ENCODE results near the gene TSPAN18.

TSPAN18 gene

DNA sequence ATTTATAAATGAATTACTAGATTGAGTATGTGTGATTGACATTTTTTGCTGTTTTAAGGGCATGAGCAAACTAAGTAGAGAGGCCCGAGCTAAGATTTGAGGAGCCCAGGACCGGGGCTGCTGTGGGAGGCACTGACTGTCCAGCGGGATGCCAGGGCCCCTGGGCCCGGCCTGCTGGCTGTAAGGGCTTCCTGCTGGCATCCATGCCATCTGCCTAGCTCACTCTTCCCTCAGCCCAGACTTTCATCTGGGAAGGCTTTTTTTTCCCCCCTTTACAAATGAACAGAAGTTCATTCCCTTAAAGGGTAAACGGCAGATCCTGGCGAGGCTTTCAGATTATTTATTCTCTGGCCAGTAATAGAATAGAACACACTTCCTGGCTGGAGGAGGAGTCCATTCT, 239.9 kb downstream of the TSPAN18 start:
- Mint-ChIP-seq H3K4me1 (ENCODE audit: low read depth) (peaks cover 18% of the 10 kb centered on the region), H3K4me3 (no peak overlapping the region), H3K27me3 (no peaks in the 10 kb centered on the region), H3K9me3 (no peaks in the 10 kb centered on the region), H3K27ac (no peak overlapping the region), H3K36me3 (ENCODE audit: low read depth) (no peaks in the 10 kb centered on the region)
- intact Hi-C loops (cut with micrococcal nuclease) = no loop called here

DNA sequence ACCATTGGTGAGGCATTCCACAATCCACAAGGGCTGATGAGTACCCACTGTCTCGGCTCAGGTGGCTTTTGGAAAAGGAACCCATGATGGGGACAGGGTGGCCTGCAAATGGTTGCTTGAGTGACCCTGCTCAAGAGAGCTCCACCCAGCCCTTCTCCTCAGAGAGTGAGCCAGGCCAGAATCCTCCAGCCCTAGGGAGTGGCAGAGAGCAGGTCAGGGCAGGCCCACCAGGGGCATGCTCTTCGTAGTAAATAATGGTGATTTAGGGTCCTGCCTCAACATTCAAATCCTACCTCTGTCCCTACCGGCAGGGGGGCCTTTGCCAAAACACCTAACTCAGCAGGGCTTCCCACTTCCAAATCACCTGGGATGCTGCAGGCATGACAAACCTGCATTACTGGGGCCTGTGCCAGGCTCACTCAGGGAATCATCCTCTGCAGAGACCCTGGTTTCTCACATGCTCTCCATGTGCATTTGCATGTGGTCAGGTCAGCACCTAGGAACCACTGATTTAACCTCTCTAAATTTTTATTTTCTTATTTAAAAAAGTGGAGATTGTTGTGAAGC, 241.3 kb downstream of the TSPAN18 start:
- Mint-ChIP-seq H3K36me3 (ENCODE audit: low read depth) (no peaks in the 10 kb centered on the region), H3K4me3 (no peak overlapping the region), H3K9me3 (no peaks in the 10 kb centered on the region), H3K27me3 (no peaks in the 10 kb centered on the region), H3K4me1 (ENCODE audit: low read depth) (peaks cover 18% of the 10 kb centered on the region), H3K27ac (no peak overlapping the region)
- intact Hi-C loops (cut with micrococcal nuclease) = no loop called here

DNA sequence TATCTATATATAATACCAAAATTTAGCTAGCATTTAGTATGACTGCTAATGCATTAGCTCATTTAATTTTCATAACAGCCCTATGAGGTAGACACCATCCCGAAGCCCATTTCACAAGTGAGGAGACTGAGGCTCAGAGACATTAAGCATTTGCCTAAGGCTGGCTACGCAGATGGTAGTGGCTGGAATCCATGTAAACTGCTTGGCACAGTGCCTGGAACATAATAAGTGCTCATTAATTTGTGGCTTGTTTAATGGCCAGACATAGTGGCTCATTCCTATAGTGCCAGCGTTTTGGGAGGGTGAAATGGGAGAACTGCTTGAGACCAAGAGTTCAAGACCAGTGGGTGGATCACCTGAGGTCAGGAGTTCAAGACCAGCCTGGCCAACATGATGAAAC, 241.7 kb downstream of the TSPAN18 start:
- Mint-ChIP-seq H3K27ac (no peak overlapping the region), H3K4me3 (no peak overlapping the region), H3K4me1 (ENCODE audit: low read depth) (peaks cover 18% of the 10 kb centered on the region), H3K27me3 (no peaks in the 10 kb centered on the region), H3K36me3 (ENCODE audit: low read depth) (no peaks in the 10 kb centered on the region), H3K9me3 (no peaks in the 10 kb centered on the region)
- intact Hi-C loops (cut with micrococcal nuclease) = no loop called here

DNA sequence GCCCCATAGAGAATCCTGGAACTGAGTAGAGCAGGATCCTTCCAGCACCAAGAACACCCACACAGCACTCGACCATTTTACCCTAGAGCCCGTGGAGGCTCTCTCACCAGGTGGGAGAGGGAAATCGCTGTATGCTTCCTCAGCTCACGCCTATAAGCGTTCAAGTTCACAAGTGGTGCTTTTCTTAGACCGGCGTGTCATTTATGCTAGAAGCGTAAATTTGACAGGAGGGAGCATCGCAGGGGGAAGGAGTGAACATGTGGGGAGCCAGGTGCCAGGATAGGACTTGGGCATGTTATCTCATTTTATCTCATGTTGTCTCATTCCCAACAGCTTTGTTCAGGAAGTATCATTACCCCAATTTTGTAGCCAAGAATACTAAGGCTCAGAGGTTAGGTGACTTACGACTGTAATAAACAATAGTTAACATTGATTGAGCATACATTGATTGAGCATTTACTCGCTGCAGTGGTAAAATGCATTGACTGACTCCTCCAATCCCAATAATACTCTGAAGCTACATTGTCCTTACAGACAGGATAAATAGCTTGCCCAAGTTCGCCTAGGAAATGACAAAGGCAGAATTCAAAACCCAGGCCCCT, 243.0 kb downstream of the TSPAN18 start:
- H3K4me1 Mint-ChIP-seq (ENCODE audit: low read depth) = peaks cover 18% of the 10 kb centered on the region
- no peaks in the 10 kb centered on the region for H3K27me3 Mint-ChIP-seq
- no peaks in the 10 kb centered on the region for H3K36me3 Mint-ChIP-seq (ENCODE audit: low read depth)
- H3K27ac Mint-ChIP-seq = no peak overlapping the region
- intact Hi-C loops (cut with micrococcal nuclease) = no loop called here
- H3K4me3 Mint-ChIP-seq = no peak overlapping the region
- H3K9me3 Mint-ChIP-seq = no peaks in the 10 kb centered on the region

DNA sequence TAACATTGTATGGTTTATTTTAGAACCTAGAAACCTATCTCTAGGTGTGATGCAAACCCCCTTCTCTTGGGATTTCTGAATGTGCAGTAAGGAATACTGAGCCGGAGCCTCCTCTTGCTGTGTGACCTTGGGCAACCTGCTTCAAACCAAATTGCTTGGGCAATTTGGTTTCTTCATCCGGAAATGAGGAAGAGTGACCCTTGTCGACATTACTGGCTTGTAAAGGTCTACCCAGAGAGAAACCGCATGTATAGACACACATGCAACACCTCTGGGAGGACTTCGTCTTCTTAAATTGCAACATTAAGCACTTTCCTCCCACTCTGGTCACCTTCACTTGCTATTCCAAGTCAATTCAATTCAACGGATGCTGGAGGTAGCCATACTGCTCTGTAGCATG, 243.5 kb downstream of the TSPAN18 start:
- intact Hi-C loops (cut with micrococcal nuclease) = no loop called here
- no peaks in the 10 kb centered on the region for H3K9me3 Mint-ChIP-seq

DNA sequence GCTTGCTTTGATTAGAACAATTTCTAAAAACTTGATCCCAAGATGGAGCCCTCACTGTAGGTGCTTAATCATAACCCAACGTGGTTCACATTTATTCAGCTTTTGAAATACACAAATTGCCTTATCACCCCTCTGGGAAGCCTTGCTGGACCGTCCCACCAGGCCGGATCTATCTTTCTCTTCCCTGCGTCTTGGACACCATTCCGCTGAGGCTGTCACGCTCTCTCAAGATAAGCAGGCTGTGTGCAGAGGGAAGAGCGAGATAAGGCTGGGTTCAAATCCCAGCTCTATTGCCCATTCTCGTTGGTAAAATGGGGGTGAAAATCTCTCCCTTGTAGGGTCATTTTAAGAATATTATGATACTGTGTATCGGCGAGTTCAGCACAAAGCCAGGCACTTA, 244.4 kb downstream of the TSPAN18 start:
- peaks cover 18% of the 10 kb centered on the region for H3K4me1 Mint-ChIP-seq (ENCODE audit: low read depth)
- no peak overlapping the region for H3K27ac Mint-ChIP-seq
- intact Hi-C loops (cut with micrococcal nuclease) = no loop called here
- no peaks in the 10 kb centered on the region for H3K9me3 Mint-ChIP-seq
- H3K36me3 Mint-ChIP-seq (ENCODE audit: low read depth) = no peaks in the 10 kb centered on the region
- H3K4me3 Mint-ChIP-seq = no peak overlapping the region
- no peaks in the 10 kb centered on the region for H3K27me3 Mint-ChIP-seq

More for the DNA sequence above, 243.5 kb downstream of the TSPAN18 start:
- H3K27me3 Mint-ChIP-seq = no peaks in the 10 kb centered on the region
- H3K4me3 Mint-ChIP-seq = no peak overlapping the region
- H3K27ac Mint-ChIP-seq = no peak overlapping the region
- no peaks in the 10 kb centered on the region for H3K36me3 Mint-ChIP-seq (ENCODE audit: low read depth)
- peaks cover 18% of the 10 kb centered on the region for H3K4me1 Mint-ChIP-seq (ENCODE audit: low read depth)

DNA sequence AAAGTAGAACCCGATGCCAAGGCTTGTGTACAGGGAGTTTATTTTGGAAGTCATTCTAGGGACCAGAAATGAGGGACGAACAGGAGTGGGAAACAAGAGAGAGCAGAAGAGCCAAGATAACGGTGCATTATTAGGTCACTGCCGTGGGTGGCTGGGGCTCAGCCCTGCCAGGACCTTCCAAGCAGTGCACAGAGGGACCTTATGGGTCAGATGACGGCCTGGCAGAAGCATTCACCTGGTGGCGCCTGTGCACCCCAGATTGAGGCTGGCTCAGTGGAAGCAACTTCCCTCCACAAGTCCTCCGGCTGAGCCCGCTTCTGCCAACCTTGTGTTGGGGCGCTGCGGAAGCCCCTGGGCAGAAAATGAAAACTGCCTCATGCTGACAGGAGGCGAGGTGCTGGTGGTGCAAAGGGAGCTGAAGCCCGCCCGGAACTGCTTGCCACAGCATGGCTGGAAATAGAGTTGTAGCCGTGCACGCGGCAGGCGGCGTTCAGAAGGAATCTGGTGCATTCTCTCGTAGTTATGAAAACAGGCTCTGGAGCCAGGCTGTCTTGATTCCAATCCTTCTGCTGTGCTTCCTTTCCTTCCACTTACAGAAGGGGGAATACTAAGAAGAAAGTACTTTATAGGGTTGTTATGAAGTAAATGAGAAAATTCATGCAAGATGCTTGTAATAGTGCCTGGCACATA, 246.1 kb downstream of the TSPAN18 start:
- intact Hi-C loops (cut with micrococcal nuclease) = no loop called here
- peaks cover 3% of the 10 kb centered on the region for H3K27me3 Mint-ChIP-seq
- no peak overlapping the region for H3K27ac Mint-ChIP-seq
- no peak overlapping the region for H3K4me3 Mint-ChIP-seq
- peaks cover 18% of the 10 kb centered on the region for H3K4me1 Mint-ChIP-seq (ENCODE audit: low read depth)
- no peaks in the 10 kb centered on the region for H3K9me3 Mint-ChIP-seq
- H3K36me3 Mint-ChIP-seq (ENCODE audit: low read depth) = no peaks in the 10 kb centered on the region

DNA sequence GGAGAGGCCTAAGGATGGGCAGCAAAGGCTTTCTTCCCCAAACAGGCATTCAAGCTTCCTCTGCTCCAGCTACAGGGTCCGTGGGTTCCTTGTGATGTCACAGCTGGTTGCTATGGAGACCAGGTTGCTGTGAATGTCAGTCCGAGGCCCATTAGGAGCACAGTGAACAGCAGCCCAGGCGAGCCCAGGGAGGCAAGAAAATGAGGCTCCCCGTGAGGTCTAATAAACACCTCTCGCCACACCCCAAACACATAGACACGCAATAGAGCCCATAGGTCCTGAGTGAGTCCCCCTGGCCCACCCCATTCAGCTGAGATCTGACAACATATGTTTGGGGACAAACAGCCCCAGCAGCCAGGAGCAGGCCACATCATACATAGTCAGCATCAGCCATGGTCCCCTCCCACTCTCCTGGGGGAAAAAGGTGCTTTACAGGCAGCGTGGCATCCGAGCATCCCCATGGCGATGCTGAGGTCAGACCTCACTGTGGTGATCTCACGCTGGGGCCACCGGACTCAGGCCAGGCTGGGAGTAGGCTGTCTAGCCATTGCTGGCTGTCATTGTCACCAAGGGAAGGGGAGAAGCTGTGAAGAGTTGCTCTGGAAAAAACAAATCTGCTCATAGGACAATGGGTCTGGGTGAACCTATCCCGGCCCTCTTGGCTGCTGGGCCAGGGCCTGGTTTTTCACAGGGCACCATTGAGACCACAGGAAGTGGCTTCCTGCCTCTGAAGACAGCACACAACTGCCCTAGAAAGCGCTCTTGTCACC, 247.1 kb downstream of the TSPAN18 start:
- Mint-ChIP-seq H3K4me3 (no peak overlapping the region), H3K27ac (no peak overlapping the region)

DNA sequence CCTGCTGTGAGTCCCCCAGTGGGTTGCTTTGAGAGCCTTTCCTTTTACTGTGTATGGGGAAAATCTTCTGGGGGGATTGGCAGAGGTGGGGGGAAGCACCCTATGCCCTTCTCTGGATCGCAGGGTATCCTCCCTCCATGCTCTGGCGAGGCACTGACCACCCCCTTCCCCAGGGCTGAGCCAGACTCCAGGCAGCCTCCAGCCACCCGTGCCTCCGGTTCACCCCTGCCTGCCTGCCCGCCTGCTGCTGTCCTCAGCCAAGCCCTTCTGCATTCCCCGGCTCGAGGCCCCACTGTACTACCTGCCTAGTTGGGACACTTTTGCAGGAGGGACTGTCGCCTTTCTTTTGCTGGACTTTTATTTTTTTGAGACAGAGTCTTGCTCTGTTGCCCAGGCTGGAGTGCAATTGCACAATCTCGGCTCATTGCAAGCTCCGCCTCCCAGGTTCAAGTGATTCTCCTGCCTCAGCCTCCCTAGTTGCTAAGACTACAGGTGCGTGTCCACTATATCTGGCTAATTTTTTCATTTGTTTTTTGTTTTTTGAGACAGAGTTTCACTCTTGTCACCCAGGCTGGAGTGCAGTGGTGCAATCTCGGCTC, 247.7 kb downstream of the TSPAN18 start:
- Mint-ChIP-seq H3K27ac (no peak overlapping the region), H3K9me3 (no peaks in the 10 kb centered on the region), H3K27me3 (peaks cover 3% of the 10 kb centered on the region), H3K4me1 (ENCODE audit: low read depth) (peaks cover 17% of the 10 kb centered on the region), H3K4me3 (no peak overlapping the region), H3K36me3 (ENCODE audit: low read depth) (no peaks in the 10 kb centered on the region)
- intact Hi-C loops (cut with micrococcal nuclease) = no loop called here

More for the DNA sequence above, 247.1 kb downstream of the TSPAN18 start:
- Mint-ChIP-seq H3K4me1 (ENCODE audit: low read depth) (peaks cover 18% of the 10 kb centered on the region), H3K9me3 (no peaks in the 10 kb centered on the region), H3K27me3 (peaks cover 3% of the 10 kb centered on the region), H3K36me3 (ENCODE audit: low read depth) (no peaks in the 10 kb centered on the region)
- intact Hi-C loops (cut with micrococcal nuclease) = no loop called here

DNA sequence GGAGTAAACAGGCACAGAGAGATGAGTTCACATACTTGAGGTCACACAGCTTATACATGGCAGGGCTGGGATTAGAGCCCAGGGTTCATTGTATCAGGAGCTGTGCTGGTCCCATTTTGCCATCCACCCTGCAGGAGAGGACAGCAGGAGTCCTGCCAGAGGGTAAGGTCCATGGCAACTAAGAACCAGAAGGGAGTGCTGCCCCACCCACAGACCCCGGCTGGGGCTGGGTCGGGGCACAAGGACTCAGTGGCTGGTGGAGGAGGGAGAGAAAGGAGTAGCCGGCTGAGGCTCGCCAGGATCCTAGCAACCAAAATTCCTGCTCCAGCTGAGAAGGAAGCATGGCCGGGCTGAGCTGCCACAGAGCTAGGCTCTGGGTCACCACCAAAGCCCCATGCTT, 249.8 kb downstream of the TSPAN18 start:
- Mint-ChIP-seq H3K4me1 (ENCODE audit: low read depth) (no peaks in the 10 kb centered on the region), H3K9me3 (no peaks in the 10 kb centered on the region), H3K27ac (no peak overlapping the region), H3K27me3 (peaks cover 6% of the 10 kb centered on the region), H3K36me3 (ENCODE audit: low read depth) (no peaks in the 10 kb centered on the region), H3K4me3 (no peak overlapping the region)
- intact Hi-C loops (cut with micrococcal nuclease) = no loop called here

DNA sequence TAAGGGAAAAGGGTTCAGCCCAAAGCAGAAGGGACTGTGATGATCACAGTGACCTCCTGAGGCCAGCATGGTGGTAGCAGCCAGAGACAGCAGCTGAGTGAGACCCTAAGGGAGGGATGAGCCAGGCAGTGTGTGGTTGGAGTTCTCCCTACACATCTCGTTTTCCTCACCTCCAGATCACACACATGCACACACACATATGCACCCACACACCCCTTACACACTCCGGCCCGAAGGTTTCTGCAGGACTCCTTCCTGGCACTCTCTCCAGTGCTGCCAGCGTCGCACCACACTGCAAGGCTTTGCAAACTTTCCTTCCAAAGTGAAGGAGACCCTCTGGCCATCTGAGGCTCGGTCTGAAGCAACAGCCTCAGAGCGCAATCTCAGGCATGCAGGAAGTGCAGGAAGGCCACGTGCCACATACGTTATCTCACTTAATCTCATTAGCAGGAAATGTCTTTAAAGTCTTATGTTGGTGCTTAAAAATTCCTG, 250.8 kb downstream of the TSPAN18 start:
- Mint-ChIP-seq H3K27ac (no peak overlapping the region), H3K27me3 (peaks cover 6% of the 10 kb centered on the region), H3K9me3 (no peaks in the 10 kb centered on the region), H3K36me3 (ENCODE audit: low read depth) (no peaks in the 10 kb centered on the region), H3K4me3 (no peak overlapping the region), H3K4me1 (ENCODE audit: low read depth) (no peaks in the 10 kb centered on the region)
- intact Hi-C loops (cut with micrococcal nuclease) = no loop called here

DNA sequence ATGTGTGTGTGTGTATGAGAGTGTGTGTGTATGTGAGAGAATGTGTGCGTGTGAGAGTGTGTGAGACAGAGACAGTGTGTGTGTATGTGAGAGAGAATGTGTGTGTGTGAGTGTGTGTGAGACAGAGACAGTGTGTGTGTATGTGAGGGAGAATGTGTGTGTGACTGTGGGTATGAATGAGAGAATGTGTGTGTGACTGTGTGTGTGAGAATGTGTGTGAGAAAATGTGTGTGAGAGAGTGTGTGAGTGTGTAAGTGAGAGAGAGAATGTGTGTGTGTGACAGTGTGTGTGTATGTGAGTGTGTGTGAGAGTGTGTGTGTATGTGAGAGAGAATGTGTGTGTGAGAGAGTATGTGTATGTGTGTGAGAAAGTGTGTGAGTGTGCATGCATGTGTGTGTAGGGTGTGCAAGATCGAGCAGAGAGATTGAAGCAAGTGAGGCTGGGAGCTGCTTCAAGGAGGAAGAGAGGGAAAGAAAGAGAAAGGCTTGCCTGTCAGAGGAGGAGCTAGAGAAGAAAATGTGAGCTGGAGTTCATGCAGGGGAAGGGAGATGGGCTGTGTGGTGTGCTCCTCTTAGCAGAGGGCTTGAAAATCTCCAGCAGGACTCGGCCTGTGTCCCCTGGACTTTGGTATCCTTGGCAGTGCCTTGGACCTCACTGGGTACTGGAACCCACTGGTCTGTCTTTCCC, 251.7 kb downstream of the TSPAN18 start:
- peaks cover 6% of the 10 kb centered on the region for H3K27me3 Mint-ChIP-seq
- H3K4me1 Mint-ChIP-seq (ENCODE audit: low read depth) = no peaks in the 10 kb centered on the region
- H3K9me3 Mint-ChIP-seq = no peaks in the 10 kb centered on the region
- H3K27ac Mint-ChIP-seq = no peak overlapping the region
- intact Hi-C loops (cut with micrococcal nuclease) = no loop called here
- H3K36me3 Mint-ChIP-seq (ENCODE audit: low read depth) = no peaks in the 10 kb centered on the region
- no peak overlapping the region for H3K4me3 Mint-ChIP-seq

DNA sequence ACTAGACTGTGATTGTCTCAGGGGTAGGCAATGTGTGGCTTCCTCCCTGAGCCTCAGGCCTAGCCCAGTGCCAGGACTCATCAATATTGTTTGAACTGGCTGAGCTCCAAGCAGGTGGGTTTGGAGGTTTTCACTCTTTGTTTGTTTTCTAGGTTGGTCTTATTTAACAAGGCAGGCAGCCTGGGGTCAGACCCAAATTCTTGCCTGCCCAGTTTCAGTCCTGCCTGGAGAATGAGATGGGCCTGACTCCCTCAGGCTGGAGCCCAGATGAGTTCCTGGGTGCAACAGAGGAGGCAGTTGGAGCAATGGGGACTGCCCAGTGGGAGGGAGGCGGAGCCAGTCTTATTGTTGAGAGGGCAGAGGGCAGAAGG, 252.2 kb downstream of the TSPAN18 start:
- H3K4me1 Mint-ChIP-seq (ENCODE audit: low read depth) = no peaks in the 10 kb centered on the region
- H3K27ac Mint-ChIP-seq = no peak overlapping the region
- H3K27me3 Mint-ChIP-seq = peaks cover 6% of the 10 kb centered on the region
- H3K4me3 Mint-ChIP-seq = no peak overlapping the region
- H3K9me3 Mint-ChIP-seq = no peaks in the 10 kb centered on the region
- intact Hi-C loops (cut with micrococcal nuclease) = no loop called here
- H3K36me3 Mint-ChIP-seq (ENCODE audit: low read depth) = no peaks in the 10 kb centered on the region

Data from dendritic cell treated with granulocyte-macrophage colony-stimulating factor and Interleukin-4, amounts not matched to agents 40 ng/mL and 50 ng/mL, for 4 days (primary cell).